CD14-positive monocyte (primary cell): ENCODE measurements around the gene NADK. TPM values are rescaled to one million over a fixed set of nuclear protein-coding genes. Genes with fewer than 3 reads are reported as not detected.
A peak's percentile ranks its signal among the peaks of the same experiment; 100 is the strongest.

ENCODE experiments used
- DNase-seq, 3 donors: peaks; one replicate each; pipeline ENCODE4 v3.0.0-alpha.2; 2011 to 2022
- H2AFZ ChIP-seq: 2 replicates; pipeline ENCODE4 v1.6.0; 2012; ENCODE audit warnings: mild to moderate bottlenecking, low read depth, low read length, inconsistent platforms; ENCODE audit not compliant: insufficient read depth, poor library complexity, severe bottlenecking
- H3K27ac ChIP-seq, 2 donors: 1 replicate in 1 of 2; 2 replicates in 1 of 2; pipeline ENCODE4 v1.5.1; 2012 to 2013; ENCODE audit warnings: low read length in 2 of 2, control low read depth in 1 of 2, inconsistent platforms in 1 of 2, low read depth in 1 of 2, mild to moderate bottlenecking in 1 of 2
- H3K27me3 ChIP-seq, 2 donors: one replicate each; pipeline versions ENCODE4 v1.6.0 to v1.6.1; 2011 to 2013; ENCODE audit warnings: low read length in 2 of 2; ENCODE audit not compliant: control insufficient read depth in 2 of 2, insufficient read depth in 2 of 2
- H3K36me3 ChIP-seq, 2 donors: replicated peaks in 1 of 2; 1 replicate in 1 of 2; 2 replicates in 1 of 2; pipeline versions ENCODE4 v1.5.1 to v1.6.1; 2012 to 2013; ENCODE audit warnings: low read length in 2 of 2, control low read depth in 1 of 2, inconsistent platforms in 1 of 2, mild to moderate bottlenecking in 1 of 2; ENCODE audit not compliant: insufficient read depth in 2 of 2, control insufficient read depth in 1 of 2
- H3K4me1 ChIP-seq, 2 donors: 1 replicate in 1 of 2; 2 replicates in 1 of 2; pipeline versions ENCODE4 v1.5.1 to v1.6.1; 2012 to 2013; ENCODE audit warnings: low read length in 2 of 2, control low read depth in 1 of 2, inconsistent platforms in 1 of 2, mild to moderate bottlenecking in 1 of 2, moderate library complexity in 1 of 2; ENCODE audit not compliant: insufficient read depth in 2 of 2, control insufficient read depth in 1 of 2
- H3K4me2 ChIP-seq: replicated peaks from 2 replicates; pipeline ENCODE3; 2012; ENCODE audit warnings: low read length, moderate library complexity, mild to moderate bottlenecking; ENCODE audit not compliant: poor library complexity, severe bottlenecking; ENCODE audit errors: extremely low read depth
- H3K4me3 ChIP-seq, 3 experiments: fragments of 200-600 bp in 1 of 3; sonication (generic) in 1 of 3; replicated peaks in 1 of 3; 1 replicate in 2 of 3; 2 replicates in 1 of 3; pipeline ENCODE4 v1.5.1; 2011 to 2013; ENCODE audit warnings: low read length in 3 of 3, mild to moderate bottlenecking in 3 of 3, control low read depth in 2 of 3, low read depth in 2 of 3, inconsistent platforms in 1 of 3, moderate library complexity in 1 of 3
- H3K79me2 ChIP-seq: 2 replicates; pipeline ENCODE4 v1.6.0; 2012; ENCODE audit warnings: mild to moderate bottlenecking, control low read depth, inconsistent platforms, low read length, moderate library complexity; ENCODE audit not compliant: insufficient read depth
- H3K9ac ChIP-seq: 2 replicates; pipeline ENCODE4 v1.6.0; 2017; ENCODE audit warnings: low read length, mild to moderate bottlenecking; ENCODE audit not compliant: insufficient read depth, poor library complexity, severe bottlenecking
- H3K9me3 ChIP-seq, 2 donors: replicated peaks in 1 of 2; 1 replicate in 1 of 2; 2 replicates in 1 of 2; pipeline versions ENCODE4 v1.5.1 to v1.6.1; 2012 to 2013; ENCODE audit warnings: low read length in 2 of 2, control low read depth in 1 of 2; ENCODE audit not compliant: control insufficient read depth in 1 of 2, insufficient read depth in 1 of 2
- H4K20me1 ChIP-seq: 2 replicates; pipeline ENCODE4 v1.6.0; 2012; ENCODE audit warnings: mild to moderate bottlenecking, low read length, control low read depth, moderate library complexity; ENCODE audit not compliant: insufficient read depth
- H3K27ac Mint-ChIP-seq, 7 donors: one replicate each; pipeline ENCODE4 v1.8.0; 2020; ENCODE audit warnings: mild to moderate bottlenecking in 7 of 7, mixed read lengths in 7 of 7, moderate library complexity in 6 of 7, inconsistent platforms in 2 of 7
- H3K27me3 Mint-ChIP-seq, 3 donors: one replicate each; pipeline ENCODE4 v1.8.0; 2021 to 2022; ENCODE audit warnings: low read depth in 3 of 3, mild to moderate bottlenecking in 3 of 3, mixed read lengths in 3 of 3, moderate library complexity in 3 of 3, inconsistent platforms in 1 of 3
- H3K36me3 Mint-ChIP-seq, 2 donors: one replicate each; pipeline ENCODE4 v1.8.0; 2020; ENCODE audit warnings: mixed read lengths in 2 of 2, inconsistent platforms in 1 of 2, mild to moderate bottlenecking in 1 of 2
- H3K4me1 Mint-ChIP-seq: one replicate; pipeline ENCODE4 v1.8.0; 2020; ENCODE audit warnings: mild to moderate bottlenecking, mixed read lengths
- H3K4me3 Mint-ChIP-seq, 2 donors: one replicate each; pipeline ENCODE4 v1.8.0; 2020; ENCODE audit warnings: mild to moderate bottlenecking in 2 of 2, mixed read lengths in 2 of 2, moderate library complexity in 1 of 2
- H3K9me3 Mint-ChIP-seq, 7 donors: one replicate each; pipeline ENCODE4 v1.8.0; 2020 to 2022; ENCODE audit warnings: mixed read lengths in 7 of 7, mild to moderate bottlenecking in 6 of 7, moderate library complexity in 6 of 7, inconsistent platforms in 2 of 7
- CTCF ChIP-seq: fragments of 200-600 bp; IDR thresholded peaks from one replicate; pipeline ENCODE4 v1.8.0; 2022; ENCODE audit warnings: antibody characterized with exemption, mild to moderate bottlenecking
- WGBS: methylation state at CpG from one replicate; pipeline ENCODE4 v1.1.5; 2013; ENCODE audit warnings: missing lambda C conversion rate; ENCODE audit not compliant: insufficient coverage; 5-methylcytosine and 5-hydroxymethylcytosine counted together
- intact Hi-C, 2 donors: fragments of 100-400 bp; cut with micrococcal nuclease; formaldehyde crosslinking; loops; one replicate each; pipeline versions ENCODE4 v1.15.0 to v1.15.1; 2023
- polyA plus RNA-seq, 3 donors: library from polyadenylated mRNA; depleted of rRNA in 1 of 3; unstranded in 2 of 3; stranded (reverse) in 1 of 3; fragments of 300-500 nt in 2 of 3; fragments of >200 nt in 1 of 3; fragmentation: Illumina TruSeq in 2 of 3; gene quantifications; 1 replicate in 2 of 3; 2 replicates in 1 of 3; pipeline ENCODE4 v1.2.3, GENCODE V29; 2012 to 2021

The NADK gene
- polyA plus RNA-seq, 3 donors: 175 to 425 (median 235) TPM

- Histone ChIP-seq H3K27ac (peak overlapping the region in 1 of 2 donors; percentile 49), H2AFZ (no peak overlapping the region), H3K4me3 (no peak overlapping the region), H3K79me2 (peaks cover 93% of the 10 kb centered on the region), H4K20me1 (peaks cover 97% of the 10 kb centered on the region), H3K9ac (no peak overlapping the region), H3K36me3 (peaks cover 74 to 97% of the 10 kb centered on the region in 2 donors), H3K27me3 (no peaks in the 10 kb centered on the region), H3K9me3 (no peaks in the 10 kb centered on the region), H3K4me1 (peaks cover 0 to 6% of the 10 kb centered on the region in 2 donors), H3K4me2 (no peak overlapping the region)
- intact Hi-C loops: no loop called here
- H3K4me3 Mint-ChIP-seq: no peak overlapping the region
- DNase-seq: no peak
- no peaks in the 10 kb centered on the region for H3K27me3 Mint-ChIP-seq
- H3K9me3 Mint-ChIP-seq: no peaks in the 10 kb centered on the region
- WGBS: no CpG with 5 or more reads among the region's 1 CpG
- H3K27ac Mint-ChIP-seq: peak overlapping the region in 1 of 7 donors; percentile 48
- peaks cover 4% of the 10 kb centered on the region for H3K4me1 Mint-ChIP-seq
- H3K36me3 Mint-ChIP-seq: peaks cover 57 to 93% of the 10 kb centered on the region in 2 donors
- TF ChIP-seq CTCF: no peak
Observed at GRCh38 chr1:1802871-1803270, 24.6 kb upstream of the NADK start.

GRCh38 chr1:1799716-1800115, 21.4 kb upstream of the NADK start:
- peak overlapping the region in 5 of 7 donors; percentile 4 to 82 (median 66) for H3K27ac Mint-ChIP-seq
- peaks cover 0 to 7% of the 10 kb centered on the region in 2 donors for H3K4me1 ChIP-seq
- 100% methylated on average over 2 of the region's 5 CpGs for WGBS

More at GRCh38 chr1:1799716-1800115, 21.4 kb upstream of the NADK start:
- H3K36me3 Mint-ChIP-seq: peaks cover 61 to 92% of the 10 kb centered on the region in 2 donors
- Histone ChIP-seq H2AFZ (no peak overlapping the region), H3K27me3 (no peaks in the 10 kb centered on the region), H3K9ac (no peak overlapping the region), H3K27ac (peak overlapping the region in 1 of 2 donors; percentile 47), H3K9me3 (no peaks in the 10 kb centered on the region), H3K36me3 (peaks cover 78 to 98% of the 10 kb centered on the region in 2 donors), H3K79me2 (peaks cover 94% of the 10 kb centered on the region), H3K4me3 (no peak overlapping the region), H3K4me2 (no peak overlapping the region), H4K20me1 (peaks cover 97% of the 10 kb centered on the region)
- no peaks in the 10 kb centered on the region for H3K9me3 Mint-ChIP-seq
- intact Hi-C loops: no loop called here
- H3K27me3 Mint-ChIP-seq: peaks cover 0 to 2% (median 0%) of the 10 kb centered on the region in 3 donors
- H3K4me1 Mint-ChIP-seq: peaks cover 7% of the 10 kb centered on the region
- H3K4me3 Mint-ChIP-seq: no peak overlapping the region
- no peak for TF ChIP-seq CTCF
- no peak for DNase-seq
